Measurements from ENCODE around the gene TULP1.

The TULP1 gene

GRCh38 chr6:35481226-35481625, 31.5 kb downstream of the TULP1 start:
- no peak for DNase-seq

GRCh38 chr6:35480176-35480575, 32.5 kb downstream of the TULP1 start:
- DNase-seq = no peak

DNA sequence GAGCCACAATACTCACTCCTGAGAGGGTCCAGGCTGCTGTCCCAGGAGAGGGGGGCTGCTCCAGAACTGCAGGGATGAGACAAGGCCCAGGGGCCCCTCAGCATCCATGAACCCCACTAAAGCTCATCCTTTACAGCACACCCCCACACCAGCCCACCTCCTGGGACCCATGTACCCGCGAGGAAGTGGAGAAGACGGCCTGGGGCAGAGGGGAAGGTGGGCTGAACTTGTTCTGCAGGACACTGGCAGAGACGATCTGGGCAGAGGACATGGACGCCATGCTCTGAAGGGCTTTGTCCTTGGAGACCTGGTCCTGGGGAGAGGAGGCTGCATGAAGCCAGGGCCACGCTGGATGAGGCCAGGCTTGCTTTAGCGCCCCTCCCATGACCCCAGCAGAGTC, 34.4 kb downstream of the TULP1 start:
- DNase-seq = no peak

GRCh38 chr6:35477551-35478179, 35.0 kb downstream of the TULP1 start:
- DNase-seq = no peak

DNA sequence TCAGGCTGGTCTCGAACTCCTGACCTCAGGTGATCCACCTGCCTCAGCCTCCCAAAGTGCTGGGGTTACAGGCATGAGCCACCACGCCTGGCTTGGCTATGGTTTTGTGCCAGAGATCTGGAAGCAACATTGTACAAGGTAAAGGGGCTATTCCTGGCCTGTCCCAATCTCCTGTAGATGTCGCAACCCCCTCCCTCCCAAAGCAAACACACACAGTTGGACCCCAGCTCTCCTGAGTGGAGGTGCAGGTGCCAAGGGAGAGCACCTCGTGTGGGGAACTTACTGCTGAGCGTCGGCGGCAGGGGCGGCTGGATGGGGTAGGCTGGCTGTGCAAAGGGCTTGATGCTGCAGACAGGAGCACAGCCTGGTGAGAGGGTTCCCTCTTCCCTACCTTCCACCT, 35.7 kb downstream of the TULP1 start:
- no peak for DNase-seq

DNA sequence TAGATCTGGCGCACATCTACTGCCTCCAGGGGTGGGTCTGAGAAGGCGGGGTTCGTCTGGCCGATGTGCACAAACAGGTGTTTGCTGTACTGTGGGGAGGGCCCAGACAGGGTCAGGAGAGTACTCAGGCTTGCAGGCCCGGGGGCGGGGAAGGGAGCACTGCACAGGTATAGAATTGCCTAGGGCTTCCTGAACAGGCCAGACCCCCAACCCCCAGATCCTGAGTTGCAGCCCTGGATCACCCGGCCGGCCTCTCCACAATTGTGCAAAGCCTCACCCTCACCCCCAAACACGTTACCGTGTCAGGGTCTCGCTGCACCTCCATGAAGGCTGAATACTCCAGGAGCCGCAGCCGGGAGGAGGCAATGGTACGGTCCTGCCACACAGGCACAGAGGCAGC, 36.7 kb downstream of the TULP1 start:
- DNase-seq = no peak

DNA sequence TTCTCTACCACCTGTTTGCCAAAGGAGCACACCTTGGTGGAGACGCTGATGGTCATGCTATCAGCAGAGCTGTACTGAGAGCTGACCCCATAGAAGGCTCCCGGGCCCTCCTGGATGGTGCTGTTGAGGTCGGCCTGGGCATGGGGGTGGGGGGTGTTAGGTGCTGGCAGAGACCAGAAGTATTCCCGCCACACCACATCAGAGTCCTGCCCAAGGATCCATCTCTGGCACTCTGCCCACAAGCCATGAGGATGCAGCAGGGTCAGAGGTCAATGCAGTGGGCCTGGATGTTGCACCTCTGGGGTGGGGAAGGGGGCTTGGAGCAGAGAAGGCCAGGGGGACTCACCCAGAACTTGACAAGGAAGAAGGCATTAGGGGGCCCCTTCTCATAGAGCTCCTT, 37.1 kb downstream of the TULP1 start:
- DNase-seq = no peak

DNA sequence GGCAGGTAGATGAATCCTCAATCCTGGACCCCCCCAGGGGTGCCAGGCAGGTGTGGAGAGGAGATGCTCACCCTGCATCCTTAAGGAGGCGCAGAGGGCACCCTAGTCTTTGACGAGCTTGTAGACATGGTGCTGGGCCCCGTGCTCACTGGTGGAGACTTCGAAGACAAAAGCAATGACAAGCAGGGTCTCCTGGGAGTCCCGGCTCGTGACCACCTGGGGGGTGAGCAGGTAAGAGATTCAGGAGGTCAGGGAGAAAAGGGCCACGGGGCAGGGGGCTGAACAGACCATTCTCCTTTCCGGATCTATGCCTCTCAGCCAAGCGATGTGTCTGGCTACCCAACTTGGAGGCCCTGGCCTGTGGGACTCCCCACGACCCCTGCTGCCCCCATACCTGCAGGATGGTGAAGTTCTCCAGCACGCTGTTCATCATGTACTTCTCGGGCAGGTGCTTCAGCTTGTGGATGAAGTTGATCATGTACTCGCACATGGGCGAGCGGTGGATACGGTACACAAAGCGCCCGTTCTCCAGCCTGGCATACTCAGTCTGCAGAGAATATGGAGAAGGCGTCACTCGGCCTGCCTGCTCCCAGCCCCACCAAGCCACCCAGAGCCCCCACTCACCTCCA, 37.6 kb downstream of the TULP1 start:
- DNase-seq = no peak

DNA sequence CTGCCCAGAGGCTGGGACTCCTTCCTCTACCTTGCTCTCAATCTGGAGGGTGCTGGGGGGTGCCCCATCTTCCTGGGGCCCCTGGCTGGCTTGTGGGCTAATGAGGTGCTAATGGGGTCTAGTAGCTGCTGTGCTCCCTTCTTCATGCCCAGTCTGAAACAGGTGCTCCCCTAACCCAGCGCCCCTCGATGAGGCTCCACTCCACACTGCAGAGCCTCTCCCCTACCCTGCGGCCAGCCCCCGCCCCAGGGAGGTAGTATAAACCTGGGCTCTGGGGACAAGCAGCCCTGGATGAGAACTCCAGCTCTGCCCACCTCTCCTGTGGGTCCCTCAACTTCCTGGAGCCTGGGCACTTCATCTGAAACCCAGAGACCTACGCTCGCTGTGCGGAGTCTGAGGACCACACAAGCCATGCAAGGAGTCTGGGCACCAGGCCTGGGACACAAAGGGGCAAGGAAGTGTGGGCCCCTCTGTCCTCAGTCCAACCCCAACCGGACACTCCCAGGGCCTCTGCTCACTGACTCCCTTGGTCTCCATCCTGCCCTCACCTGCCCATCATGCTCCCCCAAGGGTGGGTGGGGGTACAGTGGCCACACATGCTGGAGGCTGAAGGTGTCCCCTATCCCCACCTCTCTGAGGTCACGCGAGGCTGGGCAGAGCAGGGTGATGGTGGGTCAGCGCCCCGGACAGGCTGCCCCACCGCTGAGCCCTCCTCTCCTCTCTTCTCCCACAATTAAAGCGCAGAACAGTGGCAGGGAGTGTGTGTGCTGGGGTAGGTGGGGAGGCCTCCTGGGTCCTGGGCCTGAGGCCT, 38.4 kb downstream of the TULP1 start:
- DNase-seq = no peak

- no peak for DNase-seq
These were observed 38.9 kb downstream of the TULP1 start for GRCh38 chr6:35473850-35474130.

DNA sequence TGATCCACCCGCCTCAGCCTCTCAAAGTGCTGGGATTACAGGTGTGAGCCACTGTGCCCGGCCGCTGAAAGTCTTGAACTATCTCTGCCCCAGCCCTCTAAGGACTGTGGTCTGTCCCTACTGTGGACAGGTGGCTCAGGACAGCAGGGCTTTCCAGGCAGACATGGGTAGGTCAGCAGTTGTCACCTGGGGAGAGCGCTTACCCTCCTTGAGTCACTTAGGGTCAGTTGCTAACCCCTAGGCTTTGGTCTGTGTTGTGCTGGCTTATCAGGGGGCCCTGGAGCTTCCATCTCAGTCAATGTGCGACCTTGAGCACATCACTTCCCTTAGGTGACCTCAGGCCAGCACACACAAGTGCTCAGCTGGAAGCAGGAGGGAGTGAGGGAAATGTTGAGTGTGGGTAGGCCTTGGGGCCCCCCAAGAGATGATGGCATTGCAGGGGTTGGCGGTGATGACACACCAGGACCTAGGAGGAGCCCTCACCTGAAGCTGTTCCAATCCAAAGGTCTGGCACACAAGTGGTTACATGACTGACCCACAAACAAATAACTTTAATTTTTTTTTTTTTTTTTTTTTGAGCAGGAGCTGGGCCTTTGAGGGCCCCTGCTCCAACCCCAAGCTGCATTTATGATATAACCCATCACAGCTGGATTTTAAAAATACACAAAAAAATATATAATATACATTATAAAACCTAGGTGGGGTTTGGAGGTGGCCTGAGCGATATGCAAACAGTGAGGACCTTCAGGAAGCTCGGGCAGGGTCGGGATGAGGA, 39.4 kb downstream of the TULP1 start:
- no peak for DNase-seq

GRCh38 chr6:35471836-35472345, 40.8 kb downstream of the TULP1 start:
- no peak for DNase-seq

- no peak for DNase-seq
These were observed 42.0 kb downstream of the TULP1 start for GRCh38 chr6:35470663-35471120.

DNA sequence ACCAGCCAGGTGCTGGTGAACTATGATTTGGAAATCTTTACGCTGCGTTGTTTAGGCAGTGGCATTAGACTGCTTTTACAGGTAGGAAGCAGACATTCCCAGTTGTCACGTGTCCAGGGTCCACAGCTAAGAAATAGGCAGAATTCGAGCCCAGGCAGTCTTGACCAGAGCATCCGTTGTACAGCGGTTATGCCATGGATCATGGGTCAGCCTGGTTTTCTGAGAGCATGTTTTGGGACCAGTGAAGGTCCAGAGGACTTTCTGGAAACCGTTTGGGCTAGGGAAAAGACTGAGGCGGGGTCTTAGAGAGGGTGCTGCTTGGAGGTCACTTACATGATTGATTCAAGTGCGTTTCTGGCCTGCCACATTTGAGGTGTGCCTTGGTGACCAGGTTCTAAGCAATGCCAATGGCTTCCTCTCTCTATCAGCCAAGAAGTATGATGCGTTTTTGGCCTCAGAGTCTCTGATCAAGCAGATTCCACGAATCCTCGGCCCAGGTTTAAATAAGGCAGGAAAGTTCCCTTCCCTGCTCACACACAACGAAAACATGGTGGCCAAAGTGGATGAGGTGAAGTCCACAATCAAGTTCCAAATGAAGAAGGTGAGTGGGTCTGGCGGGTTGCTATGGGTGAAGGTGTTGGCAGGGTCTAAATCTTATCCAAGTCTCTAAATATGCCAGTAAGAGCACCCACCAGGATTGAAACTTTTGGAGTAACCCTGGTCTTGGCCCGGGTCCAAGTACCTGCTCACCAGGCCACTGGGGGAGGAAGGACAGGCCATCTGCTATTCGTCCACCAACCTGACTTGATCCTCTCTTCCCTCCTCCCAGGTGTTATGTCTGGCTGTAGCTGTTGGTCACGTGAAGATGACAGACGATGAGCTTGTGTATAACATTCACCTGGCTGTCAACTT, 42.7 kb downstream of the TULP1 start:
- peak in 1 of 6 experiments; percentile 41 for DNase-seq

DNA sequence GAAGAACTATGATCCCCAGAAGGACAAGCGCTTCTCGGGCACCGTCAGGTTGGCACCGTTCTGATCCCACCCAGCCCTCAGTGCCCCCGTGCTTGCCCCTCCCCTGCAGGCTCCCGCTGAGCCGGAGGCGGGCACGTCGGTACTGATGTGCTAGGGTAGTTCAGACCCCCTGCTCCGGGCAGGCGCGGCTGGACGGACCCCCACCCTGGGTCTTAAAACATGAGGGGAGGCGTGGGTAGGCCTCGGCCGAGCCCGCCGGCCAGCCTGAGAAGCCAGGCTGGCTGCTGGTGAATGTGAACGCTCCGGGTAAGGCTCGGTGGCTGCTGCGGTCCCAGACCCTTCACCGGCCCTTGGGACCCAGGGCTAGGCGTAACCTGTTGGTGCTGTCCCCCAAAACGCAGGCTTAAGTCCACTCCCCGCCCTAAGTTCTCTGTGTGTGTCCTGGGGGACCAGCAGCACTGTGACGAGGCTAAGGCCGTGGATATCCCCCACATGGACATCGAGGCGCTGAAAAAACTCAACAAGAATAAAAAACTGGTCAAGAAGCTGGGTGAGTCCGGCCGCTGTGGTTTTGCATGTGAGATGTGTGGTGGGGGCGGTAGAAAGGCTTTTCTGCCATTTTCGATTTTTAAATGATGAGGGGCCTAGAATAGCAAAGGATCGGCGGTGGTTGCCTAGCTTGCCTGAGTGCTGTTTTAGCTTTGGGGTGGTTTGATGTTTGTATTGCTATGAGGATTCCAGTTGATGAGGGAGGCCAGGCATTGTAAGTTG, 43.5 kb downstream of the TULP1 start:
- DNase-seq = peak in 2 of 6 experiments; percentile 19 to 55

GRCh38 chr6:35468181-35468979, 44.3 kb downstream of the TULP1 start, which contains the start of gene RPL10A:
Gene RPL10A, plus strand, starts transcription at chr6:35468401. Its CDS starts 34 bp downstream, at chr6:35468435.
- peak; percentile 89 to 95 (median 95) for DNase-seq

GRCh38 chr6:35465646-35466045, 47.0 kb downstream of the TULP1 start:
- DNase-seq = no peak

DNA sequence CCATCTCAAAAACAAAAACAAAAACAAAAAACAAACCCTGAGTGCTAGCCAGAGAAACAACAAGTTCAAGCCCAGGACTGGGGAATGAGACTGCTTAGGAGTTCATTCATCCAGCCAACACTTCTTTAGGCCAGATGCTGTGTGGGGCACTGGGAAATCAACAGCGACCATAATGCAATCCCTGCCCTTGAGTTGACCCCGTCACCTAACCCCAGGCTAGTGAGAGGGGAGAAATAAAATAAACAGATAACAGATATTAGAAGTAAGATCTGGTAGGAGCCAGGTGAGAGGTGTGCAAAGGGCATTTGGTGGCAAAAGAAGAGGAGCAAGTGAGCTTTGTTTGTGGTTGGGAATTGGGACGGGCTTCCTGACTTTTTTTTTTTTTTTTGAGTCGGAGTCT, 49.4 kb downstream of the TULP1 start:
- no peak for DNase-seq

DNA sequence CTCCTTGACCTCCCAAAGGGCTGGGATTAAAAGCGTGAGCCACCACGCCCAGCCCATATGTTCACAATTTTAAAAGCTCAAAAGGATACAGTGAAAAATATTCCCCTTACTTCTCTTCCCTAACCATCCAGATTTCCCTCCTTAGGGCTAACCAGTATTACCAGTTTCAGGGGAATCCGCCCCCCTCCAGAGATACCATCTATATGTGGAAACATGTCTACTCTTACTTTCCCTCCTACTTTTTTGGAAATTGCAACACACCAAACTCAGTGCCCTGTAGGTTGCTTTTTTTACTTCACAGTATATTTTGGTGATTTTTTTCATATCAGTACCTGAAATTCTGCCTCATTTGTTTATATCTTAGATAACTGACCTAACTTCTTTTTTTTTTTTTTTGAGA, 51.4 kb downstream of the TULP1 start:
- DNase-seq = no peak

DNA sequence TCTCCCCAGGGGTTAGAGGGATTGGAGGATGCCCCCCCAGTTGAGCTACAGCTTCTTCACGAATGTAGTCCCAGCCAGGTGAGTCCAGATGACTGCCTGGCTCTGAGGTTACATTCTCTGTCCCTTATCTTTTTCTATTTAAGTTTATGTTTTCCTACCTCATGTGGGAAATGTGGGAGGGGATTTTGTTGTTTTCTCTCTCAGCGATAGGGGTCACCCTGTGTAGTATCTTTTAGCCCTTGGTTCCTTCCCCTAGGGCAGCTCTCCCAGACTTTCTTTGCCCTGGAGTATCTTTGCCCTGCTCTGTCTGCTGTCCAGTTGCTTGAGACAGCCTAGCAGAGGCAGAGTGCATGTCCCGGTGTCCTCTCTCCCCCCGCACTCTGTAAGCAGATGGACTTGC, 54.8 kb downstream of the TULP1 start:
- no peak for DNase-seq
